SH-SY5Y (cell line): ENCODE data around the gene APOBEC3A.

Experiments
- GATA2 ChIP-seq: IDR thresholded peaks from 2 replicates; pipeline ENCODE4 v1.6.1; 2011; ENCODE audit warnings: mild to moderate bottlenecking, low read depth, low read length
- GATA3 ChIP-seq: IDR thresholded peaks from 2 replicates; pipeline ENCODE4 v1.6.1; 2011; ENCODE audit warnings: low read depth, mild to moderate bottlenecking, low read length, moderate library complexity

GRCh38 chr22:38966942-38967341 lies 9.5 kb downstream of the APOBEC3A start:
- TF ChIP-seq GATA3, result no peak
- TF ChIP-seq GATA2, result no peak
